Retinal pigment epithelial cell (primary cell): Measurements from ENCODE around the gene CYP4V2.

Source experiments
- DNase-seq: peaks from one replicate; pipeline ENCODE4 v3.0.0-alpha.2; 2010; ENCODE audit warnings: low read depth
- H3K4me3 ChIP-seq: 2 replicates; pipeline ENCODE4 v1.5.1; 2011; ENCODE audit warnings: mild to moderate bottlenecking, low read length, control low read depth, moderate library complexity
- TF ChIP-seq, protein P1 (sequence below): conservative IDR thresholded peaks from 2 replicates; pipeline ENCODE4 v1.5.1; 2011; ENCODE audit warnings: low read depth, low read length, control low read depth, inconsistent platforms

The CYP4V2 gene

DNA sequence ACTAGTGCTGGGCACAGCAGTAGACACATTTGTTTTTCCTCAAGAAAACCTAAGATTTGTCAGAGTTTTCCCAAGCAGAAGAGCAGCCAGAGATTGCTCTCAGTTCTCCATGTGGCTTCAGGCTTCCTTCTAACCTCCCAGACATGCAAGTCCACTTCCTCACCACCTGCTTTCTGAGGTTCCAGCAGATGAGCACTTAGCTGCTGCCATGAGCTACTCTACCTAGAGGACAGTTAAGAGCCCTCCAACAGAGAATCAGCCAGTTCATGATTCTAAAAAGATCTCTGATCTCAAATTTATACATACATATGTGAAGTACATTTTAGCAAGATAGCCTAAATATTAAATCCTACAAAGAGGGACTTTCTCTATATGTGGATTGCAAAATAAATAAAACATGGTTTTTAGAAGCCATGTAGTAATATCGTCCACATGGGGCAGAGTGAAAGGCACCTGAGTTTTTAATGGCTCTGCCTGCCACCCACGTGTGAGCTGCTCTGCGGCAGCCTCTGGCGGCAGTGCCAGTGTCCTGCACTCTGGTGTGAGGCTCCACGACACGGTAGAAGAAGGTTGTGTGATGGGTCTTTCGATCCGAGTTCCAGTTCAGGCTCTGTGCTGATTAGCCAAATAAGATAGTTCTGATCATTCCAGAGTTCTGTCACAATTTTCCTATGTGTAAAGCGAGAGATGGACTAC lies 10.3 kb downstream of the CYP4V2 start:
- DNase-seq: no peak
- H3K4me3 ChIP-seq: no peak overlapping the region
- TF ChIP-seq, protein P1, sequence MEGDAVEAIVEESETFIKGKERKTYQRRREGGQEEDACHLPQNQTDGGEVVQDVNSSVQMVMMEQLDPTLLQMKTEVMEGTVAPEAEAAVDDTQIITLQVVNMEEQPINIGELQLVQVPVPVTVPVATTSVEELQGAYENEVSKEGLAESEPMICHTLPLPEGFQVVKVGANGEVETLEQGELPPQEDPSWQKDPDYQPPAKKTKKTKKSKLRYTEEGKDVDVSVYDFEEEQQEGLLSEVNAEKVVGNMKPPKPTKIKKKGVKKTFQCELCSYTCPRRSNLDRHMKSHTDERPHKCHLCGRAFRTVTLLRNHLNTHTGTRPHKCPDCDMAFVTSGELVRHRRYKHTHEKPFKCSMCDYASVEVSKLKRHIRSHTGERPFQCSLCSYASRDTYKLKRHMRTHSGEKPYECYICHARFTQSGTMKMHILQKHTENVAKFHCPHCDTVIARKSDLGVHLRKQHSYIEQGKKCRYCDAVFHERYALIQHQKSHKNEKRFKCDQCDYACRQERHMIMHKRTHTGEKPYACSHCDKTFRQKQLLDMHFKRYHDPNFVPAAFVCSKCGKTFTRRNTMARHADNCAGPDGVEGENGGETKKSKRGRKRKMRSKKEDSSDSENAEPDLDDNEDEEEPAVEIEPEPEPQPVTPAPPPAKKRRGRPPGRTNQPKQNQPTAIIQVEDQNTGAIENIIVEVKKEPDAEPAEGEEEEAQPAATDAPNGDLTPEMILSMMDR: peak; percentile 61

DNA sequence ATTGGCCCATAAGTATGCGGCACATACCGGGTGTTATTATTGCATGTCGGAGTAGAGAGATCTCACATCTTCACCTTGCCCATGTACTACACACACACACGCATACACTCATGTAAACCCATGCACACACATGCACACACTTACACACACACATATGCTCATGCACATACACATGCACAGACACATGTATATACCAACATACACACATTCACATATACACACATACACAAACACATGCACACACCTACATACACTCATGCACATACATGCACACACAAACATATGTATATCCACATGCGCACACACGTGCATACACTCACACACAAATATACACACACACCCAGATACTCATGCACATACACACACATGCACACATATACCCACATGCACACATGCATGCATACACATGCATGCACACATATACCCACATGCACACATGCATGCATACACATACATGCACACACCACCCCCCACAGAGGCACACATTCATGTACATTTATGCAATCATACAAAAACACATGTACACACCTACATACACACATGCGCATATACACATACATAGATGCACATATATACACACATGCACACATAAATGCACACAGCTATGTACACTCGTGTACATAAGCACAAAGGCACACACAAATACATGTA lies 11.2 kb downstream of the CYP4V2 start:
- DNase-seq: no peak
- no peak overlapping the region for H3K4me3 ChIP-seq
- TF ChIP-seq, protein P1: no peak

DNA sequence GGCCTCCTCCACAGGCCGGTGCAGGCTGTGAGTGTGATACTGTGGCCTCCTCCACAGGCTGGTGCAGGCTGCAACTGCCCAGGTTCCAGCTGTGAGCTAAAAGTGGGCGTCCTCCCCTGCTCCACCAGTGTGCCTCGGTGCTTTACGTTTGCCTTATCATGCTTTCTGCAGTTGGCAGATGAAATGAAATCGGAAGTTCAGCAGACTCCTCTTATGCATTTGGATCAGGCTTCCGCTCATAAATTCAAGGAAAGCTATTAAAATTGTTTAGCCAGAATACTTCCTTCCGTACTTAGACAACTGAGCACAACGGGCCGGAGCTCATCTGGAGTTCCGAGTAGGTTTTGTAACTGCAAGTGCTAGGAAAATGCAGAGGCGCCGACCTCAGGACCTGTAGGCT lies 12.0 kb downstream of the CYP4V2 start:
- no peak overlapping the region for H3K4me3 ChIP-seq
- TF ChIP-seq, protein P1: no peak

DNA sequence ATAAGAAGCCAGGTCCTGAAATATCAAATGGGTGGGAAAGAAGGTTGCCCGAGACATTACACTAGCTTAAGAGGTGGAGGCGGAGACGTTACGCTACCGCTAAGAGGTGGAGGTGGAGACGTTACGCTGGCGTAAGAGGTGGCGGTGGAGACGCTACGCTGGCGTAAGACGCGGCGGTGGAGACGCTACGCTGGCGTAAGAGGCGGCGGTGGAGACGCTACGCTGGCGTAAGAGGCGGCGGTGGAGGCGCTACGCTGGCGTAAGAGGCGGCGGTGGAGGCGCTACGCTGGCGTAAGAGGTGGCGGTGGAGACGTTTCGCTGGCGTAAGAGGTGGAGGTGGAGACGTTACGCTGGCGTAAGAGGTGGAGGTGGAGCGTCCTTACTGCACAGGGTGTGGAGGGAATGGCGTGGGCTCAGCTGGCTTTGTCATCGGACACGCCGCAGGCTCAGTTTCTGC lies 12.8 kb downstream of the CYP4V2 start:
- peak overlapping the region; percentile 49 for H3K4me3 ChIP-seq
- DNase-seq: no peak
- TF ChIP-seq, protein P1: no peak

More for the DNA sequence above, 12.0 kb downstream of the CYP4V2 start:
- no peak for DNase-seq

DNA sequence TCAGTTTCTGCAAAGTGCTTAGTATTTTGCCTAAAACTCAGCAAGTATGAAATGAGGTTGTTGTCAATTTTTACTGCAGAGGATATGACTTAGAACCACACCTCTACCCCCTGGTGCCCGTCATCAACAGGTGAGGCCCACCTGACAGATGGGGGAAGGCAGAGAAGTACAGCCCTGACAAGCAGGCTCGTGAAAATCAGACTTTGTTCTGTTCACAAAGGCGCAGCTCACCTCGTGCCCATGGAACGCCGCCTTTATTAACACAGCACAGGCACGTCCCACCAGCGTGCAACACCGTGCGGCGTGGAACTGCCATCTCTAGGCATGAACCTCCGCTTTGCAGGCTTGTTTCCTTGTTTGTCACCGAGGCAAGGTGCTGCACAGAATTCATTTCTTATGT lies 13.3 kb downstream of the CYP4V2 start:
- DNase-seq: no peak
- peak overlapping the region; percentile 49 for H3K4me3 ChIP-seq
- TF ChIP-seq, protein P1: no peak

DNA sequence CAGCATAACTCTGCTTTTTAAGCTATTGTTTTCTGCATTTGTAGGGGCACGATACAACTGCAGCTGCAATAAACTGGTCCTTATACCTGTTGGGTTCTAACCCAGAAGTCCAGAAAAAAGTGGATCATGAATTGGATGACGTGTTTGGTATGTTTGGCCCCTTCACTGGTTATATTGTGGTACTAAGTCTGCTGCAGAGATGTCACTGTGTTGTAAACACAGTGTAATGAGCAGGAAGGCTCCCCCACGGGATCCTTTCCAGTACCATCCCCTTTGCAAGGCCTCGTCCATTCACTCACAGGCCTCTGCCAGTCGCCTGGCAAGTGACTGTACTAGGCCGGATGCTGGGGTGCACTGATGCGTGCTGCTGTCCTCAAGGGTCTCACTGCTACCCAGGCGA lies 13.8 kb downstream of the CYP4V2 start:
- DNase-seq: no peak
- no peak overlapping the region for H3K4me3 ChIP-seq
- TF ChIP-seq, protein P1: no peak
